Bronchial epithelial cell (primary cell): ENCODE measurements around the gene EP400. TPM values are rescaled to one million over a fixed set of nuclear protein-coding genes. Genes with fewer than 3 reads are reported as not detected.

Experiments used
- DNase-seq: peaks from one replicate; pipeline ENCODE4 v3.0.0-alpha.2; 2010; ENCODE audit warnings: low read depth
- FAIRE-seq: peaks from 2 replicates; lab custom pipeline; 2011; peaks lifted over from hg19 to GRCh38; lab: Jason Lieb, UNC
- H3K27me3 ChIP-seq: 2 replicates; pipeline ENCODE4 v1.5.1; 2011; ENCODE audit warnings: low read length; ENCODE audit not compliant: control insufficient read depth, insufficient read depth
- H3K36me3 ChIP-seq: 2 replicates; pipeline ENCODE4 v1.5.1; 2011; ENCODE audit warnings: low read length; ENCODE audit not compliant: control insufficient read depth, insufficient read depth
- H3K4me3 ChIP-seq: 2 replicates; pipeline ENCODE4 v1.5.1; 2011; ENCODE audit warnings: mild to moderate bottlenecking, low read depth, low read length, control low read depth
- total RNA-seq: library from RNA; depleted of rRNA; stranded (reverse); fragments of >200 nt; gene quantifications from 2 replicates; pipeline ENCODE4 v1.2.1, GENCODE V29; 2014
- TF ChIP-seq, protein P1 (sequence below): IDR thresholded peaks from 2 replicates; pipeline ENCODE4 v1.5.1; 2011; ENCODE audit warnings: mild to moderate bottlenecking, moderate library complexity, low read length, control low read depth, inconsistent platforms; ENCODE audit not compliant: insufficient read depth, severe bottlenecking

The EP400 gene
- total RNA-seq, 1 donor from 2014 or later = 5.8 TPM

DNA sequence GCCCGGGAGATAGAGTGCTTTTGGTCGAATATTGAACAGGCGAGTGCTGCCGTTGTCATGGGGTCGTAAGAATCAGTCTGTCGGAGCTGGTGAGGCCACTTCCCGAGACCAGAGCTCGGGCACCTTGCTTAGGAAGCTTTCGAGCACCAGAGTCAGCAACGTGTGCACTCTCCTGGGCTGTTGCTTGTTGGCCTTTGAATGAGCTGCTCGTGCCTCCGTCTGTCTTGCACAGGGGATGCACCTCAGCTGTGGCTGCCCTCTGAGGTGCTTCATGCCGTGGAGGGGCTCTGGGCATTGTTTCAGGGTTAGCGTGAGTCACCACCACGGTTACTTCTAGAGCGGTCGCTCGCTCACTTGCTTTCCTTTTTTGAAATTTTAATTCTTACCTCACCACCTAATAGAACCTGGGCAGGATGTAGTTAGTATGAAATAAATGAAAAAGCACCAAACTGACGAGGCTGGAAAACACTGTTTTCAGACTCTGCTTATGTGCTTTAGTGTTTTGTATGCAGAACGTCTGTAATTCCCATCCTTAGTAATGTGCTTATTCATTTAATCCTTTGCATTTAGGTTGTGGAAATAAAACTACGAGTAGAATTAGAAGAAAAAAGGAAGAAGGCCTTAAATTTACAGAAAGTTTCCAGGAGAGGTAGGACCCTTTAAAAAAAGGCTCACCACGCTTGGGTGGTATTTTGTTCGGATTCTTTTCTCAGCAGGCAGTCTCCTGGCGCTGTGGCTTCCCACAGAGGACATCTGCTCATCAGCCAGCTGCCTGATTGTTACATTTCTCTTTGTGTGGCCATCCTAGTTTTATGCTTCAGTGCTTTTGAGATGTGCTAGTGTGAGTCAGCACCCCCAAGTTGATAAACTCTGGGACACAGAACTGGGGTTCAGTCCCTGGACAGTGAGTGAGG is 40.6 kb downstream of the EP400 start:
- FAIRE-seq (no peak), DNase-seq (no peak)
- Histone ChIP-seq H3K27me3 (no peaks in the 10 kb centered on the region), H3K4me3 (no peak overlapping the region), H3K36me3 (peaks cover 23% of the 10 kb centered on the region)
- TF ChIP-seq, protein P1, sequence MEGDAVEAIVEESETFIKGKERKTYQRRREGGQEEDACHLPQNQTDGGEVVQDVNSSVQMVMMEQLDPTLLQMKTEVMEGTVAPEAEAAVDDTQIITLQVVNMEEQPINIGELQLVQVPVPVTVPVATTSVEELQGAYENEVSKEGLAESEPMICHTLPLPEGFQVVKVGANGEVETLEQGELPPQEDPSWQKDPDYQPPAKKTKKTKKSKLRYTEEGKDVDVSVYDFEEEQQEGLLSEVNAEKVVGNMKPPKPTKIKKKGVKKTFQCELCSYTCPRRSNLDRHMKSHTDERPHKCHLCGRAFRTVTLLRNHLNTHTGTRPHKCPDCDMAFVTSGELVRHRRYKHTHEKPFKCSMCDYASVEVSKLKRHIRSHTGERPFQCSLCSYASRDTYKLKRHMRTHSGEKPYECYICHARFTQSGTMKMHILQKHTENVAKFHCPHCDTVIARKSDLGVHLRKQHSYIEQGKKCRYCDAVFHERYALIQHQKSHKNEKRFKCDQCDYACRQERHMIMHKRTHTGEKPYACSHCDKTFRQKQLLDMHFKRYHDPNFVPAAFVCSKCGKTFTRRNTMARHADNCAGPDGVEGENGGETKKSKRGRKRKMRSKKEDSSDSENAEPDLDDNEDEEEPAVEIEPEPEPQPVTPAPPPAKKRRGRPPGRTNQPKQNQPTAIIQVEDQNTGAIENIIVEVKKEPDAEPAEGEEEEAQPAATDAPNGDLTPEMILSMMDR = no peak

DNA sequence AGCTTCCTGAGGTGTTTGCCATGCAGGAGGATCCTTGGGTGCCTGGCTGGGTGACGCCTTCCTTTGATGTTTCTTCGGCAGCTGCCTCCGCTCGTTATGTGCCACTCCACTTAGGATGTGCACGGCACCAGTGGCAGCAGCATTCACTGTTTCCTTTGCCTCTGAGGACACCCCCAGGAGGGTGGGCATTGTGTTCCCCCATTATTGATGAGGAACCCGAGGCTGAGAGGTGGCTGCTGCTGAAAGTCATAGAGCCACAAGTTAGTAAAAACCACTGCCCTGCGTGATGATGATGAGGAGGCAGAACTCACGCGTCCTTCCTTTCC is 41.2 kb downstream of the EP400 start:
- TF ChIP-seq, protein P1 = no peak
- H3K27me3 ChIP-seq = no peaks in the 10 kb centered on the region
- FAIRE-seq (no peak), DNase-seq (no peak)
- no peak overlapping the region for H3K4me3 ChIP-seq
- H3K36me3 ChIP-seq = peaks cover 22% of the 10 kb centered on the region

DNA sequence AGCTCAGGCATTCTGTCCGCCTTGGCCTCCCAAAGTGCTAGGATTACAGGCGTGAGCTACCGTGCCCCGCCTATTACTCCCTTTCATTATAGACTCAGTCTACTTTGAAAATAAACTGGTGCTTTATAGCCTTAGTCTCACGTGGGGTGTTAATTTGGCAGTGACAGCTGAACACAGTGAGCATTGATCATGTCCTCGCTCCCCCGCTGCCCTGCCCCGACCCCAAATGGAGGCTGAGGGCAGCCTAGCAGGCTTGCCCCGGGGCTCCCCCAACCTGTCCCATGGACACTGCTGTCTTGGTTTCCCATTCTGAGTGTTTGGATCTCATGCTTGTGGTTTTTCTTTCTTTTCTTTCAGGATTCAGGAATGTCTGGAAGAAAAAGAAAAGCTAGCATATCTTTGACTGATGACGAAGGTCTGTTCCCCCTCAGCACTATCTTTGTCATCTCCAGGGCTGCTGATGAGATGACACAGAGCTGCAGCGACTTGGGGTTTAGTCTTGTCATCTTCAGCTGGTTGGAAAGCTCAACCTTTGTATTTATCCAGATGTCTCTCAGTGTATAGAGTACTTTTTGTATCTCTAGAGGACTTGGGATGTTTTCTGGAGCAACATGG is 42.2 kb downstream of the EP400 start:
- no peak overlapping the region for H3K4me3 ChIP-seq
- DNase-seq = no peak
- peaks cover 19% of the 10 kb centered on the region for H3K36me3 ChIP-seq
- TF ChIP-seq, protein P1 = no peak
- FAIRE-seq = no peak
- no peaks in the 10 kb centered on the region for H3K27me3 ChIP-seq

DNA sequence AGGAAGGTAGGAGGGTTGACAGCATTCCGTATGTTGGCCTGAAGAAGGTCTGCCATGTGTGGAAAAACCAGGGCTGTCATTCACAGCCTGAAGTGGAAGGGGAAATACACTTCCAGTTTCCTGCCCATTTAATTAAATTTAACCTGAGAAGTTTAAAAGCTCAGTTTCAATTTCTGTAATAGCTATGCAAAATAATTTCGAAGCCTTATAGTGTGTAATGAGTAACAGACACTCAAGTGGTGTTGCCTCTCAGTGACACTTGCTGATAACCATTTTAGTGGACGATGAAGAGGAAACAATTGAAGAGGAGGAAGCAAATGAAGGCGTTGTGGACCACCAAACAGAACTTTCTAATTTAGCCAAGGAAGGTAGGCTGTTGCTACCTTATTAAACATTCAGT is 44.8 kb downstream of the EP400 start:
- DNase-seq (no peak), FAIRE-seq (no peak)
- Histone ChIP-seq H3K4me3 (no peak overlapping the region), H3K36me3 (peaks cover 14% of the 10 kb centered on the region), H3K27me3 (no peaks in the 10 kb centered on the region)
- TF ChIP-seq, protein P1 = no peak

DNA sequence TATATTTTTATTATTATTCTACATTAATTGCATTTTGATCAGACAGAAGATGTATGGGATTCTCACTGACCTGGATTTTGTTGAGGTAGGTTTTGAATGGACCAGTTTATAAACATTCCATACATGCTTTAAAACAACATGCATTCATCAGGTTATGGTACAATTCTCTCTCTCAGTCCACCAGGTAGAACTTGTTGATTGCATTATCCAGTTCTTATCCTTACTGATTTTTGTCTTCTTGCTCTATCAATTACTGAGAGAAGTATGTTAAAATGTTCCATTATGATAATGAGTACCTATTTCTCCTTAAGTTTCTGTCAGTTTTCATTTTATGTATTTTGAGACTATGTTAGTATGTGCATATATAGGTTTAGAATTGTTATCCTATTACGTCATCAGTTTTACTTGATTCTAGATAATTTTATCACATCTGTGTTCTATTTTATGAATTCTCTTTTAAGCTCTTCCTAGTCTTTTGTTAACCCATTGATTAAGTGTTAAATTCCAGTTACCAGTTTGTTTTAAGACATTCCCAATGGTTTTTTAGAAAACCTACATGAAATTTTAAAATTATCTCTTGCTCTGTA is 50.6 kb downstream of the EP400 start:
- H3K4me3 ChIP-seq = no peak overlapping the region
- DNase-seq (no peak), FAIRE-seq (no peak)
- H3K27me3 ChIP-seq = no peaks in the 10 kb centered on the region
- TF ChIP-seq, protein P1 = no peak
- H3K36me3 ChIP-seq = peaks cover 3% of the 10 kb centered on the region
